Loucy (cell line): ENCODE measurements around the gene MARK3.

Experiments used
- H2AFZ ChIP-seq: fragments of 200-600 bp; sonication (generic); 2 replicates; pipeline ENCODE4 v1.6.0; 2016; ENCODE audit warnings: antibody characterized with exemption, mild to moderate bottlenecking, low read length, moderate library complexity
- H3F3A ChIP-seq: fragments of 200-600 bp; 2 replicates; pipeline ENCODE4 v1.6.0; 2016; ENCODE audit warnings: antibody characterized with exemption, low read depth, mild to moderate bottlenecking
- H3K27me3 ChIP-seq: fragments of 200-600 bp; sonication (generic); 2 replicates; pipeline ENCODE4 v1.6.1; 2014; ENCODE audit warnings: low read length, mild to moderate bottlenecking; ENCODE audit not compliant: insufficient read depth, poor library complexity, severe bottlenecking
- H3K36me3 ChIP-seq: fragments of 200-600 bp; sonication (generic); 2 replicates; pipeline ENCODE4 v1.6.1; 2016; ENCODE audit warnings: low read length; ENCODE audit not compliant: insufficient read depth
- H3K4me1 ChIP-seq: fragments of 200-600 bp; sonication (generic); 2 replicates; pipeline ENCODE4 v1.5.1; 2014; ENCODE audit warnings: low read length, mild to moderate bottlenecking; ENCODE audit not compliant: insufficient read depth, poor library complexity, severe bottlenecking
- H3K4me2 ChIP-seq: fragments of 200-600 bp; sonication (generic); 2 replicates; pipeline ENCODE4 v1.6.0; 2014; ENCODE audit warnings: antibody characterized with exemption, low read length, low read depth, mild to moderate bottlenecking; ENCODE audit not compliant: poor library complexity, severe bottlenecking
- H3K4me3 ChIP-seq: fragments of 200-600 bp; sonication (generic); 2 replicates; pipeline ENCODE4 v1.5.1; 2014; ENCODE audit warnings: low read length, mild to moderate bottlenecking, mixed read lengths; ENCODE audit not compliant: poor library complexity, severe bottlenecking
- H3K79me2 ChIP-seq: fragments of 200-600 bp; sonication (generic); 2 replicates; pipeline ENCODE4 v1.6.1; 2014; ENCODE audit warnings: low read length; ENCODE audit not compliant: insufficient read depth
- H3K9ac ChIP-seq: fragments of 200-600 bp; sonication (generic); 2 replicates; pipeline ENCODE4 v1.6.0; 2014; ENCODE audit warnings: mild to moderate bottlenecking, low read depth, low read length, moderate library complexity; ENCODE audit not compliant: poor library complexity, severe bottlenecking
- H3K9me2 ChIP-seq: fragments of 200-600 bp; sonication (generic); replicated peaks from 2 replicates; pipeline ENCODE4 v1.6.1; 2016; ENCODE audit warnings: low read depth, low read length, mixed read lengths
- H3K9me3 ChIP-seq: fragments of 200-600 bp; sonication (generic); 2 replicates; pipeline ENCODE4 v1.6.1; 2014; ENCODE audit warnings: mild to moderate bottlenecking, antibody characterized with exemption, low read length, low read depth; ENCODE audit not compliant: insufficient read depth
- H4K20me1 ChIP-seq: fragments of 200-600 bp; sonication (generic); 2 replicates; pipeline ENCODE4 v1.6.0; 2014; ENCODE audit warnings: antibody characterized with exemption, low read length, mild to moderate bottlenecking; ENCODE audit not compliant: insufficient read depth, poor library complexity, severe bottlenecking
- EZH2phosphoT487 ChIP-seq: fragments of 200-600 bp; IDR thresholded peaks from 2 replicates; pipeline ENCODE4 v1.6.1; 2018; ENCODE audit warnings: antibody characterized with exemption, mild to moderate bottlenecking, moderate library complexity, borderline replicate concordance
- TF ChIP-seq, protein P1 (sequence below): fragments of 200-600 bp; sonication (generic); conservative IDR thresholded peaks from 2 replicates; pipeline ENCODE4 v1.5.1; 2014; ENCODE audit warnings: mild to moderate bottlenecking, antibody characterized with exemption, low read length

Gene MARK3

GRCh38 chr14:103533137-103533998 is 148.2 kb downstream of the MARK3 start:
- peaks cover 11% of the 10 kb centered on the region for H4K20me1 ChIP-seq
- no peak overlapping the region for H3K9ac ChIP-seq
- H3K9me3 ChIP-seq = no peaks in the 10 kb centered on the region
- TF ChIP-seq EZH2phosphoT487 = no peak
- TF ChIP-seq, protein P1, sequence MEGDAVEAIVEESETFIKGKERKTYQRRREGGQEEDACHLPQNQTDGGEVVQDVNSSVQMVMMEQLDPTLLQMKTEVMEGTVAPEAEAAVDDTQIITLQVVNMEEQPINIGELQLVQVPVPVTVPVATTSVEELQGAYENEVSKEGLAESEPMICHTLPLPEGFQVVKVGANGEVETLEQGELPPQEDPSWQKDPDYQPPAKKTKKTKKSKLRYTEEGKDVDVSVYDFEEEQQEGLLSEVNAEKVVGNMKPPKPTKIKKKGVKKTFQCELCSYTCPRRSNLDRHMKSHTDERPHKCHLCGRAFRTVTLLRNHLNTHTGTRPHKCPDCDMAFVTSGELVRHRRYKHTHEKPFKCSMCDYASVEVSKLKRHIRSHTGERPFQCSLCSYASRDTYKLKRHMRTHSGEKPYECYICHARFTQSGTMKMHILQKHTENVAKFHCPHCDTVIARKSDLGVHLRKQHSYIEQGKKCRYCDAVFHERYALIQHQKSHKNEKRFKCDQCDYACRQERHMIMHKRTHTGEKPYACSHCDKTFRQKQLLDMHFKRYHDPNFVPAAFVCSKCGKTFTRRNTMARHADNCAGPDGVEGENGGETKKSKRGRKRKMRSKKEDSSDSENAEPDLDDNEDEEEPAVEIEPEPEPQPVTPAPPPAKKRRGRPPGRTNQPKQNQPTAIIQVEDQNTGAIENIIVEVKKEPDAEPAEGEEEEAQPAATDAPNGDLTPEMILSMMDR = no peak
- no peaks in the 10 kb centered on the region for H3K36me3 ChIP-seq
- H3K27me3 ChIP-seq = no peaks in the 10 kb centered on the region
- H3K4me1 ChIP-seq = peaks cover 10% of the 10 kb centered on the region
- no peak overlapping the region for H2AFZ ChIP-seq
- H3K4me3 ChIP-seq = no peak overlapping the region
- peaks cover 26% of the 10 kb centered on the region; the same call in 1 of the 2 replicates for H3K79me2 ChIP-seq
- no peaks in the 10 kb centered on the region for H3K9me2 ChIP-seq
- H3F3A ChIP-seq = no peaks in the 10 kb centered on the region
- H3K4me2 ChIP-seq = no peak overlapping the region

- TF ChIP-seq EZH2phosphoT487 = no peak
- TF ChIP-seq, protein P1 = no peak
- no peaks in the 10 kb centered on the region for H3K9me2 ChIP-seq
- no peaks in the 10 kb centered on the region for H3F3A ChIP-seq
- H3K27me3 ChIP-seq = no peaks in the 10 kb centered on the region
- peaks cover 11% of the 10 kb centered on the region for H4K20me1 ChIP-seq
- H3K4me3 ChIP-seq = no peak overlapping the region
- peaks cover 20% of the 10 kb centered on the region; the same call in 1 of the 2 replicates for H3K79me2 ChIP-seq
- no peak overlapping the region for H3K9ac ChIP-seq
- no peaks in the 10 kb centered on the region for H3K36me3 ChIP-seq
- H3K4me1 ChIP-seq = peaks cover 5% of the 10 kb centered on the region
- no peak overlapping the region for H3K4me2 ChIP-seq
- no peak overlapping the region for H2AFZ ChIP-seq
- no peaks in the 10 kb centered on the region for H3K9me3 ChIP-seq
Measured at GRCh38 chr14:103533999-103534575, 148.9 kb downstream of the MARK3 start.

GRCh38 chr14:103534576-103535061 is 149.4 kb downstream of the MARK3 start:
- Histone ChIP-seq H3K9me3 (no peaks in the 10 kb centered on the region), H3K4me1 (peaks cover 5% of the 10 kb centered on the region), H4K20me1 (peaks cover 8% of the 10 kb centered on the region), H3K9ac (no peak overlapping the region), H3K79me2 (peaks cover 16% of the 10 kb centered on the region; the same call in 1 of the 2 replicates), H3F3A (no peaks in the 10 kb centered on the region), H3K36me3 (no peaks in the 10 kb centered on the region), H2AFZ (no peak overlapping the region), H3K9me2 (no peaks in the 10 kb centered on the region), H3K27me3 (no peaks in the 10 kb centered on the region), H3K4me2 (no peak overlapping the region), H3K4me3 (no peak overlapping the region)
- TF ChIP-seq, protein P1 = no peak
- TF ChIP-seq EZH2phosphoT487 = no peak
